ACHN (cell line): ENCODE results near the gene MT4.

Experiments
- DNase-seq: peaks from one replicate; pipeline ENCODE4 v3.0.0-alpha.2; 2015
- in situ Hi-C: cut with HindIII; loops from 2 replicates; pipeline ENCODE4 v1.10.0; 2017; ENCODE audit warnings: low sequenced_read_pairs, low pct_ligation_motif_present, low pct_unique_long_range_greater_than_20kb

MT4 gene

GRCh38 chr16:56564793-56565477 lies at the start of gene MT4:
Gene MT4, plus strand, starts transcription at chr16:56565073. Its CDS starts 56 bp downstream, at chr16:56565129.
- no peak for DNase-seq
- in situ Hi-C loops, result no loop called here

GRCh38 chr16:56515665-56516064 lies 49.2 kb upstream of the MT4 start:
- no peak for DNase-seq

GRCh38 chr16:56517206-56517605 lies 47.7 kb upstream of the MT4 start:
- DNase-seq, result no peak
- in situ Hi-C loops, result no loop called here

More at GRCh38 chr16:56515665-56516064, 49.2 kb upstream of the MT4 start:
- in situ Hi-C loops, result no loop called here

- peak; percentile 17 for DNase-seq
- in situ Hi-C loops, result no loop called here
Observed at GRCh38 chr16:56518425-56518824, 46.4 kb upstream of the MT4 start.

- in situ Hi-C loops, result no loop called here
- DNase-seq, result peak; percentile 92
Observed at GRCh38 chr16:56519459-56520250, 45.2 kb upstream of the MT4 start, which contains the start of gene BBS2. Gene BBS2, minus strand, starts transcription at chr16:56520024. Its CDS starts 162 bp downstream, at chr16:56519862.

GRCh38 chr16:56520251-56520577 lies 44.7 kb upstream of the MT4 start:
- no peak for DNase-seq
- in situ Hi-C loops, result no loop called here

- in situ Hi-C loops, result no loop called here
- no peak for DNase-seq
Observed at GRCh38 chr16:56525236-56525635, 39.6 kb upstream of the MT4 start.

- in situ Hi-C loops, result no loop called here
- DNase-seq, result peak; percentile 15
Observed at GRCh38 chr16:56530872-56531271, 34.0 kb upstream of the MT4 start.

- in situ Hi-C loops, result no loop called here
- DNase-seq, result no peak
Observed at GRCh38 chr16:56532714-56533113, 32.2 kb upstream of the MT4 start.

- in situ Hi-C loops, result no loop called here
Observed at GRCh38 chr16:56534847-56535383, 30.0 kb upstream of the MT4 start.

GRCh38 chr16:56538331-56538730 lies 26.5 kb upstream of the MT4 start:
- no peak for DNase-seq
- in situ Hi-C loops, result no loop called here

More at GRCh38 chr16:56534847-56535383, 30.0 kb upstream of the MT4 start:
- DNase-seq, result no peak

- no peak for DNase-seq
- in situ Hi-C loops, result no loop called here
Observed at GRCh38 chr16:56539656-56540055, 25.2 kb upstream of the MT4 start.

GRCh38 chr16:56542039-56542438 lies 22.8 kb upstream of the MT4 start:
- in situ Hi-C loops, result no loop called here
- no peak for DNase-seq

- DNase-seq, result no peak
- in situ Hi-C loops, result no loop called here
Observed at GRCh38 chr16:56547120-56547948, 17.5 kb upstream of the MT4 start.

- in situ Hi-C loops, result no loop called here
- no peak for DNase-seq
Observed at GRCh38 chr16:56547949-56548567, 16.8 kb upstream of the MT4 start.

GRCh38 chr16:56549161-56549560 lies 15.7 kb upstream of the MT4 start:
- in situ Hi-C loops, result no loop called here
- no peak for DNase-seq

- DNase-seq, result no peak
- in situ Hi-C loops, result no loop called here
Observed at GRCh38 chr16:56549744-56550385, 15.0 kb upstream of the MT4 start.
